H1 (cell line): ENCODE measurements around the gene KLKB1. TPM values are rescaled to one million over a fixed set of nuclear protein-coding genes. Genes with fewer than 3 reads are reported as not detected.
A peak's percentile ranks its signal among the peaks of the same experiment; 100 is the strongest.

Experiments
- CEBPB ChIP-seq: IDR thresholded peaks from 2 replicates; pipeline ENCODE4 v1.6.1; 2012; ENCODE audit warnings: low read depth, low read length
- GTF2F1 ChIP-seq: IDR thresholded peaks from 2 replicates; pipeline ENCODE4 v1.6.1; 2012; ENCODE audit warnings: low read depth, low read length, improper control_type of control experiment, borderline replicate concordance
- PHF8 ChIP-seq: fragments of 200-600 bp; sonication (generic); conservative IDR thresholded peaks from 2 replicates; pipeline ENCODE4 v1.7.1; 2012; ENCODE audit warnings: low read depth, mild to moderate bottlenecking, inconsistent platforms, low read length, moderate library complexity
- RFX5 ChIP-seq: IDR thresholded peaks from 2 replicates; pipeline ENCODE4 v1.6.1; 2011; ENCODE audit warnings: low read depth, low read length, improper control_type of control experiment, borderline replicate concordance
- RXRA ChIP-seq: IDR thresholded peaks from 2 replicates; pipeline ENCODE4 v1.6.1; 2011; ENCODE audit warnings: low read depth, mild to moderate bottlenecking, low read length, moderate library complexity; ENCODE audit not compliant: insufficient read depth
- SIN3A ChIP-seq, 2 experiments: IDR thresholded peaks in 1 of 2; conservative IDR thresholded peaks in 1 of 2; 2 replicates each; pipeline ENCODE4 v1.6.1; 2011 to 2012; ENCODE audit warnings: low read length in 2 of 2, improper control_type of control experiment in 1 of 2, low read depth in 1 of 2, mild to moderate bottlenecking in 1 of 2
- SP2 ChIP-seq: IDR thresholded peaks from 2 replicates; pipeline ENCODE4 v1.6.1; 2012; ENCODE audit warnings: mild to moderate bottlenecking, low read length, inconsistent platforms
- SP4 ChIP-seq: IDR thresholded peaks from 2 replicates; pipeline ENCODE4 v1.6.1; 2012; ENCODE audit warnings: low read length, inconsistent platforms
- polyA plus RNA-seq, 7 experiments: library from polyadenylated mRNA; depleted of rRNA in 3 of 7; stranded (reverse) in 5 of 7; unstranded in 2 of 7; fragments of >200 nt in 5 of 7; fragments of 200-250 nt in 2 of 7; gene quantifications; 1 replicate in 5 of 7; 2 replicates in 1 of 7; 4 replicates in 1 of 7; pipeline versions ENCODE4 v1.2.1 to v1.2.3, GENCODE V29; 2011 to 2013; ENCODE audit warnings: missing spikeins in 2 of 7, mixed read lengths in 2 of 7
- total RNA-seq: library from RNA; stranded (reverse); fragmentation: NEBNext Ultra II Directional; extraction: Animal tissue kit (Norgen Biotek cat#: 25700); gene quantifications from 2 replicates; pipeline ENCODE4 v1.2.1, GENCODE V29; 2021
- TF ChIP-seq, protein P1 (sequence below): fragments of 300-600 bp; sonication (generic); IDR thresholded peaks from 2 replicates; pipeline ENCODE4 v1.7.1; 2012; ENCODE audit warnings: low read length, moderate library complexity, mild to moderate bottlenecking, inconsistent platforms; ENCODE audit not compliant: insufficient replicate concordance

KLKB1 gene
- total and polyA plus RNA-seq, 2 of the 8 experiments (the other 6 are each of a cell fraction or from before 2014, with no cell fraction given), result 12.0 to 20.9 TPM

DNA sequence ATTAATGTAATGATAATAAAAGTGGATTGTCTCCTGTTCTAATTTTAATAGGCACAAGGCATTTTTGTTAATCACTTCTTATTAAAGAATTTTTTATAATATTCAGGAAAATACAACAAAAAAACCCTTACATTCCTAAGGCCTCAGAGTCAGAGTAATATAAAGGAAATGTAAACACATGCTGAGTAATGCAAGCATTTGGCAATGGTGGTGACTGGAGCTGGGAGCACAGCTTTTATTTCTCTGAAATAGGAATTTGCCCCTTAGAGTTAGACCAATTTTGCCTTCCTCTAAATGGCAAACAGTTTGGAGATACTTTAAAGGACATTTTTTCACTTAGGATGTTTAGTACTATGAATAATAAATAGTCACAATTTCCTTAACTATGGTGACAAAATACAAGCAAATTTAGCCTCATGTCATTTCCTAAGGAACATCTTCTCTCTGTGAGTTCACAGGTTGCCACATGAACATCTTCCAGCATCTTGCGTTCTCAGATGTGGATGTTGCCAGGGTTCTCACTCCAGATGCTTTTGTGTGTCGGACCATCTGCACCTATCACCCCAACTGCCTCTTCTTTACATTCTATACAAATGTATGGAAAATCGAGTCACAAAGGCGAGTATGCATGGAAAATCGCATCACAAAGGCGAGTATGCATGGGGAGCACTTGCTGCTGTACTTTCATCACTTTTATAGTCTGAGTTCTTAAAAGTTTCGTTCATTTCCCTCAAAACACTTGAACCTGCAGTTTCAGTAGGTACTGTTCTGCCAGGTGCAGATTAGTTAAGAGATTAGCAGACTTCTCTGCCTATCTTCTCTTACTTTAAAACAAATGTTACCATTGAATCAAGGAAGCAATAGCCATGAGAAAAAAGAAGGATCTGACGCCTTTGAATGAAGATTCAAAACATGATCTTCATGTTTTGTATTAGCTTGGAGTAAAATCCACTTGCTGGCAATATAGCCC lies 22.8 kb downstream of the KLKB1 start (continued):
- TF ChIP-seq, protein P1, sequence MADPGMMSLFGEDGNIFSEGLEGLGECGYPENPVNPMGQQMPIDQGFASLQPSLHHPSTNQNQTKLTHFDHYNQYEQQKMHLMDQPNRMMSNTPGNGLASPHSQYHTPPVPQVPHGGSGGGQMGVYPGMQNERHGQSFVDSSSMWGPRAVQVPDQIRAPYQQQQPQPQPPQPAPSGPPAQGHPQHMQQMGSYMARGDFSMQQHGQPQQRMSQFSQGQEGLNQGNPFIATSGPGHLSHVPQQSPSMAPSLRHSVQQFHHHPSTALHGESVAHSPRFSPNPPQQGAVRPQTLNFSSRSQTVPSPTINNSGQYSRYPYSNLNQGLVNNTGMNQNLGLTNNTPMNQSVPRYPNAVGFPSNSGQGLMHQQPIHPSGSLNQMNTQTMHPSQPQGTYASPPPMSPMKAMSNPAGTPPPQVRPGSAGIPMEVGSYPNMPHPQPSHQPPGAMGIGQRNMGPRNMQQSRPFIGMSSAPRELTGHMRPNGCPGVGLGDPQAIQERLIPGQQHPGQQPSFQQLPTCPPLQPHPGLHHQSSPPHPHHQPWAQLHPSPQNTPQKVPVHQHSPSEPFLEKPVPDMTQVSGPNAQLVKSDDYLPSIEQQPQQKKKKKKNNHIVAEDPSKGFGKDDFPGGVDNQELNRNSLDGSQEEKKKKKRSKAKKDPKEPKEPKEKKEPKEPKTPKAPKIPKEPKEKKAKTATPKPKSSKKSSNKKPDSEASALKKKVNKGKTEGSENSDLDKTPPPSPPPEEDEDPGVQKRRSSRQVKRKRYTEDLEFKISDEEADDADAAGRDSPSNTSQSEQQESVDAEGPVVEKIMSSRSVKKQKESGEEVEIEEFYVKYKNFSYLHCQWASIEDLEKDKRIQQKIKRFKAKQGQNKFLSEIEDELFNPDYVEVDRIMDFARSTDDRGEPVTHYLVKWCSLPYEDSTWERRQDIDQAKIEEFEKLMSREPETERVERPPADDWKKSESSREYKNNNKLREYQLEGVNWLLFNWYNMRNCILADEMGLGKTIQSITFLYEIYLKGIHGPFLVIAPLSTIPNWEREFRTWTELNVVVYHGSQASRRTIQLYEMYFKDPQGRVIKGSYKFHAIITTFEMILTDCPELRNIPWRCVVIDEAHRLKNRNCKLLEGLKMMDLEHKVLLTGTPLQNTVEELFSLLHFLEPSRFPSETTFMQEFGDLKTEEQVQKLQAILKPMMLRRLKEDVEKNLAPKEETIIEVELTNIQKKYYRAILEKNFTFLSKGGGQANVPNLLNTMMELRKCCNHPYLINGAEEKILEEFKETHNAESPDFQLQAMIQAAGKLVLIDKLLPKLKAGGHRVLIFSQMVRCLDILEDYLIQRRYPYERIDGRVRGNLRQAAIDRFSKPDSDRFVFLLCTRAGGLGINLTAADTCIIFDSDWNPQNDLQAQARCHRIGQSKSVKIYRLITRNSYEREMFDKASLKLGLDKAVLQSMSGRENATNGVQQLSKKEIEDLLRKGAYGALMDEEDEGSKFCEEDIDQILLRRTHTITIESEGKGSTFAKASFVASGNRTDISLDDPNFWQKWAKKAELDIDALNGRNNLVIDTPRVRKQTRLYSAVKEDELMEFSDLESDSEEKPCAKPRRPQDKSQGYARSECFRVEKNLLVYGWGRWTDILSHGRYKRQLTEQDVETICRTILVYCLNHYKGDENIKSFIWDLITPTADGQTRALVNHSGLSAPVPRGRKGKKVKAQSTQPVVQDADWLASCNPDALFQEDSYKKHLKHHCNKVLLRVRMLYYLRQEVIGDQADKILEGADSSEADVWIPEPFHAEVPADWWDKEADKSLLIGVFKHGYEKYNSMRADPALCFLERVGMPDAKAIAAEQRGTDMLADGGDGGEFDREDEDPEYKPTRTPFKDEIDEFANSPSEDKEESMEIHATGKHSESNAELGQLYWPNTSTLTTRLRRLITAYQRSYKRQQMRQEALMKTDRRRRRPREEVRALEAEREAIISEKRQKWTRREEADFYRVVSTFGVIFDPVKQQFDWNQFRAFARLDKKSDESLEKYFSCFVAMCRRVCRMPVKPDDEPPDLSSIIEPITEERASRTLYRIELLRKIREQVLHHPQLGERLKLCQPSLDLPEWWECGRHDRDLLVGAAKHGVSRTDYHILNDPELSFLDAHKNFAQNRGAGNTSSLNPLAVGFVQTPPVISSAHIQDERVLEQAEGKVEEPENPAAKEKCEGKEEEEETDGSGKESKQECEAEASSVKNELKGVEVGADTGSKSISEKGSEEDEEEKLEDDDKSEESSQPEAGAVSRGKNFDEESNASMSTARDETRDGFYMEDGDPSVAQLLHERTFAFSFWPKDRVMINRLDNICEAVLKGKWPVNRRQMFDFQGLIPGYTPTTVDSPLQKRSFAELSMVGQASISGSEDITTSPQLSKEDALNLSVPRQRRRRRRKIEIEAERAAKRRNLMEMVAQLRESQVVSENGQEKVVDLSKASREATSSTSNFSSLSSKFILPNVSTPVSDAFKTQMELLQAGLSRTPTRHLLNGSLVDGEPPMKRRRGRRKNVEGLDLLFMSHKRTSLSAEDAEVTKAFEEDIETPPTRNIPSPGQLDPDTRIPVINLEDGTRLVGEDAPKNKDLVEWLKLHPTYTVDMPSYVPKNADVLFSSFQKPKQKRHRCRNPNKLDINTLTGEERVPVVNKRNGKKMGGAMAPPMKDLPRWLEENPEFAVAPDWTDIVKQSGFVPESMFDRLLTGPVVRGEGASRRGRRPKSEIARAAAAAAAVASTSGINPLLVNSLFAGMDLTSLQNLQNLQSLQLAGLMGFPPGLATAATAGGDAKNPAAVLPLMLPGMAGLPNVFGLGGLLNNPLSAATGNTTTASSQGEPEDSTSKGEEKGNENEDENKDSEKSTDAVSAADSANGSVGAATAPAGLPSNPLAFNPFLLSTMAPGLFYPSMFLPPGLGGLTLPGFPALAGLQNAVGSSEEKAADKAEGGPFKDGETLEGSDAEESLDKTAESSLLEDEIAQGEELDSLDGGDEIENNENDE, result peak; percentile 93
- TF ChIP-seq PHF8 (no peak), RFX5 (no peak), CEBPB (no peak), RXRA (no peak), GTF2F1 (peak; percentile 28; the same call in 1 of the 2 replicates), SIN3A (conservative IDR thresholded peaks at IDR 0.05 in 1 of 2, IDR thresholded peaks at IDR 0.05 in 1 of 2; ENCODE audit: low read depth in 1 of 2, low read length in 2 of 2) (no peak), SP4 (no peak), SP2 (no peak)
